B cell (primary cell): Measurements from ENCODE around the gene TCL1A. TPM values are rescaled to one million over a fixed set of nuclear protein-coding genes. Genes with fewer than 3 reads are reported as not detected.

Experiments used
- ATAC-seq: fragments of 200-7000 bp; cut with Tn5 transposase; one replicate; pipeline ENCODE4 v1.10.0; 2021; ENCODE audit warnings: low read depth, mild to moderate bottlenecking, moderate number of reproducible peaks, moderate library complexity
- CTCF ChIA-PET: fragments of 350-600 bp; sonication (Branson Sonifier 250); formaldehyde crosslinking; loops from one replicate; lab custom pipeline; 2021; ENCODE audit warnings: antibody characterized with exemption, inconsistent platforms; lab: Charles Lee
- POLR2A ChIA-PET: fragments of 350-600 bp; sonication (Branson Sonifier 250); formaldehyde crosslinking; loops from one replicate; lab custom pipeline; 2021; ENCODE audit warnings: antibody characterized with exemption; lab: Charles Lee
- DNase-seq: peaks from one replicate; pipeline ENCODE4 v3.0.0; 2013
- H2AFZ ChIP-seq: 2 replicates; pipeline ENCODE4 v1.6.1; 2012; ENCODE audit warnings: mild to moderate bottlenecking, low read depth, low read length; ENCODE audit not compliant: insufficient read depth, poor library complexity, severe bottlenecking
- H3K27ac ChIP-seq, 2 donors: 1 replicate in 1 of 2; 2 replicates in 1 of 2; pipeline ENCODE4 v1.5.1; 2012 to 2013; ENCODE audit warnings: low read length in 2 of 2, mild to moderate bottlenecking in 2 of 2, moderate library complexity in 1 of 2
- H3K27me3 ChIP-seq, 4 experiments: fragments of 200-600 bp in 1 of 4; sonication (generic) in 1 of 4; replicated peaks in 1 of 4; 1 replicate in 2 of 4; 2 replicates in 2 of 4; pipeline versions ENCODE4 v1.6.1 to v1.7.0; 2013 to 2016; ENCODE audit warnings: low read length in 3 of 4, mild to moderate bottlenecking in 2 of 4, mixed read lengths in 1 of 4, moderate library complexity in 1 of 4; ENCODE audit not compliant: insufficient read depth in 4 of 4, control insufficient read depth in 3 of 4; ENCODE audit errors: control extremely low read depth in 1 of 4
- H3K36me3 ChIP-seq, 2 experiments: replicated peaks in 1 of 2; 1 replicate in 1 of 2; 2 replicates in 1 of 2; pipeline versions ENCODE4 v1.6.1 to v1.7.1; 2013; ENCODE audit warnings: low read length in 1 of 2; ENCODE audit not compliant: insufficient read depth in 2 of 2, control insufficient read depth in 1 of 2; ENCODE audit errors: control extremely low read depth in 1 of 2, extremely low read depth in 1 of 2
- H3K4me1 ChIP-seq, 2 donors: fragments of 200-600 bp in 1 of 2; sonication (generic) in 1 of 2; 1 replicate in 1 of 2; 2 replicates in 1 of 2; pipeline versions ENCODE4 v1.5.1 to v1.6.1; 2013 to 2017; ENCODE audit warnings: low read length in 2 of 2; ENCODE audit not compliant: control insufficient read depth in 2 of 2, insufficient read depth in 2 of 2
- H3K4me2 ChIP-seq: replicated peaks from 2 replicates; pipeline ENCODE3; 2012; ENCODE audit warnings: mild to moderate bottlenecking, low read depth, low read length; ENCODE audit not compliant: poor library complexity, severe bottlenecking
- H3K4me3 ChIP-seq, 5 experiments: fragments of 200-600 bp in 1 of 5; sonication (generic) in 1 of 5; 1 replicate in 3 of 5; 2 replicates in 2 of 5; pipeline versions ENCODE4 v1.5.1 to v1.7.0; 2011 to 2016; ENCODE audit warnings: low read length in 4 of 5, mild to moderate bottlenecking in 4 of 5, low read depth in 2 of 5, control low read depth in 1 of 5, moderate library complexity in 1 of 5; ENCODE audit not compliant: insufficient read depth in 1 of 5; ENCODE audit errors: control extremely low read depth in 1 of 5, extremely low read depth in 1 of 5
- H3K79me2 ChIP-seq: fragments of 200-600 bp; sonication (generic); one replicate; pipeline ENCODE4 v1.6.0; 2016; ENCODE audit warnings: low read length; ENCODE audit not compliant: control insufficient read depth, insufficient read depth
- H3K9ac ChIP-seq: fragments of 200-600 bp; sonication (generic); 2 replicates; pipeline ENCODE4 v1.6.1; 2017; ENCODE audit warnings: mild to moderate bottlenecking, low read length, moderate library complexity
- H3K9me3 ChIP-seq, 3 donors: one replicate each; pipeline versions ENCODE4 v1.6.1 to v1.7.1; 2013; ENCODE audit warnings: low read length in 2 of 3; ENCODE audit not compliant: control insufficient read depth in 2 of 3, insufficient read depth in 1 of 3; ENCODE audit errors: control extremely low read depth in 1 of 3
- H4K20me1 ChIP-seq: 2 replicates; pipeline ENCODE4 v1.6.0; 2012; ENCODE audit warnings: mild to moderate bottlenecking, low read length; ENCODE audit not compliant: insufficient read depth, control insufficient read depth, poor library complexity, severe bottlenecking
- H3K27ac Mint-ChIP-seq: one replicate; pipeline ENCODE4 v1.8.0; 2021; ENCODE audit warnings: mixed read lengths
- H3K27me3 Mint-ChIP-seq: one replicate; pipeline ENCODE4 v1.8.0; 2021; ENCODE audit warnings: mixed read lengths
- H3K4me1 Mint-ChIP-seq: one replicate; pipeline ENCODE4 v1.8.0; 2021; ENCODE audit warnings: mixed read lengths
- H3K4me3 Mint-ChIP-seq: one replicate; pipeline ENCODE4 v1.8.0; 2021; ENCODE audit warnings: mixed read lengths
- H3K9me3 Mint-ChIP-seq: one replicate; pipeline ENCODE4 v1.8.0; 2022; ENCODE audit warnings: mixed read lengths; ENCODE audit not compliant: insufficient read depth
- CTCF ChIP-seq: fragments of 200-600 bp; IDR thresholded peaks from one replicate; pipeline ENCODE4 v1.8.0; 2022; ENCODE audit warnings: antibody characterized with exemption, mild to moderate bottlenecking
- EZH2 ChIP-seq: IDR thresholded peaks from 2 replicates; pipeline ENCODE4 v1.6.1; 2012; ENCODE audit warnings: borderline replicate concordance, low read depth, mild to moderate bottlenecking, moderate library complexity, low read length; ENCODE audit not compliant: insufficient read depth, poor library complexity, severe bottlenecking
- WGBS: methylation state at CpG from one replicate; pipeline ENCODE4 v1.1.5; 2013; ENCODE audit warnings: missing lambda C conversion rate; ENCODE audit not compliant: insufficient coverage; 5-methylcytosine and 5-hydroxymethylcytosine counted together
- intact Hi-C: fragments of 100-400 bp; cut with micrococcal nuclease; formaldehyde crosslinking; loops from one replicate; pipeline ENCODE4 v1.10.0; 2022
- polyA plus RNA-seq: library from polyadenylated mRNA; depleted of rRNA; stranded (reverse); fragments of >200 nt; gene quantifications from 2 replicates; pipeline ENCODE4 v1.2.3, GENCODE V29; 2012
- total RNA-seq, 2 donors: library from RNA; stranded (reverse); fragments of 120-200 nt in 1 of 2; gene quantifications; 1 replicate in 1 of 2; 2 replicates in 1 of 2; pipeline versions ENCODE4 v1.2.3 to v1.2.4, GENCODE V29; 2013 to 2022

Gene TCL1A
- total and polyA plus RNA-seq, 2 donors (not counting 1 experiment from before 2014, with no cell fraction given): 272 to 770 TPM

- ATAC-seq (no peak), DNase-seq (no peak)
- intact Hi-C loops: no loop called here
- Histone ChIP-seq H2AFZ (no peak overlapping the region), H3K4me1 (no peaks in the 10 kb centered on the region), H3K4me3 (no peak overlapping the region), H3K36me3 (peaks cover 5 to 12% of the 10 kb centered on the region in 2 experiments), H3K9ac (no peak overlapping the region), H3K27ac (no peak overlapping the region), H4K20me1 (no peaks in the 10 kb centered on the region), H3K27me3 (no peaks in the 10 kb centered on the region), H3K9me3 (no peaks in the 10 kb centered on the region), H3K4me2 (no peak overlapping the region), H3K79me2 (peaks cover 2% of the 10 kb centered on the region)
- ChIA-PET CTCF (interaction anchor here (1.9 to 2.0 kb wide), 2 partner anchors 15 to 17 kb away, joined by 5 to 14 read pairs; no protein-coding TSS in a partner anchor), POLR2A (no interaction called here)
- no peak overlapping the region for H3K27ac Mint-ChIP-seq
- peaks cover 14% of the 10 kb centered on the region for H3K27me3 Mint-ChIP-seq
- WGBS: 80% methylated on average over 1 of the region's 3 CpGs
- H3K4me3 Mint-ChIP-seq: no peak overlapping the region
- no peaks in the 10 kb centered on the region for H3K9me3 Mint-ChIP-seq
- H3K4me1 Mint-ChIP-seq: peaks cover 5% of the 10 kb centered on the region
- no peak for TF ChIP-seq EZH2
- TF ChIP-seq CTCF: no peak
These were observed 42.8 kb upstream of the TCL1A start for GRCh38 chr14:95756751-95757150.

- no peaks in the 10 kb centered on the region for H3K9me3 ChIP-seq
- H4K20me1 ChIP-seq: no peaks in the 10 kb centered on the region
- no peak overlapping the region for H3K27ac ChIP-seq
- Mint-ChIP-seq H3K27ac (no peak overlapping the region), H3K4me3 (no peak overlapping the region), H3K4me1 (peaks cover 5% of the 10 kb centered on the region), H3K9me3 (no peaks in the 10 kb centered on the region), H3K27me3 (peaks cover 13% of the 10 kb centered on the region)
- H3K36me3 ChIP-seq: peaks cover 5 to 12% of the 10 kb centered on the region in 2 experiments
- no peaks in the 10 kb centered on the region for H3K4me1 ChIP-seq
- peaks cover 6% of the 10 kb centered on the region for H3K79me2 ChIP-seq
- H3K27me3 ChIP-seq: no peaks in the 10 kb centered on the region
- ATAC-seq (no peak), DNase-seq (no peak)
- no peak overlapping the region for H3K4me3 ChIP-seq
- no peak overlapping the region for H2AFZ ChIP-seq
- CTCF ChIA-PET: no interaction called here
- POLR2A ChIA-PET: no interaction called here
- no peak for TF ChIP-seq EZH2
- TF ChIP-seq CTCF: no peak
- H3K4me2 ChIP-seq: no peak overlapping the region
- WGBS: 100% methylated on average over 1 of the region's 6 CpGs
- no peak overlapping the region for H3K9ac ChIP-seq
- intact Hi-C loops: no loop called here
These were observed 42.2 kb upstream of the TCL1A start for GRCh38 chr14:95756127-95756526.
